A549 treated with GW870086 at 1 μM for 4 hours (cell line): ENCODE results near the gene PLXNA2. TPM values are rescaled to one million over a fixed set of nuclear protein-coding genes. Genes with fewer than 3 reads are reported as not detected.

ENCODE experiments used
- total RNA-seq: library from RNA; stranded (reverse); fragments of 200-300 nt; extraction: Qiagen RNA extraction; gene quantifications from 5 replicates; pipeline ENCODE4 v1.2.3, GENCODE V29; 2022; ENCODE audit warnings: low read depth

Gene PLXNA2
- 2.0 to 2.6 TPM (median 2.2 TPM) in 5 replicates for total RNA-seq

GRCh38 chr1:208243967-208244916 is at the start of gene PLXNA2:
Gene PLXNA2, minus strand, starts transcription at chr1:208244384. Its CDS starts 26,462 bp downstream, at chr1:208217922.

